HEK293 (cell line): ENCODE data around the gene GRM4.

Experiments used
- CTCF ChIA-PET: fragments of 350-600 bp; formaldehyde crosslinking; extraction: SDS; loops from one replicate; lab custom pipeline; 2021; ENCODE audit warnings: antibody characterized with exemption; lab: Yijun Ruan, JAX
- POLR2A ChIA-PET: fragments of 300-600 bp; formaldehyde crosslinking; extraction: SDS; loops from one replicate; lab custom pipeline; 2020; ENCODE audit warnings: antibody characterized with exemption, inconsistent platforms; lab: Yijun Ruan, JAX
- H3K27ac ChIP-seq: fragments of 200-500 bp; sonication (Bioruptor generic); 2 replicates; pipeline ENCODE4 v1.5.1; 2014; ENCODE audit warnings: low read depth, low read length, control low read depth, inconsistent platforms; ENCODE audit errors: extremely low read depth
- H3K36me3 ChIP-seq, 2 experiments: fragments of 200-500 bp in 1 of 2; sonication (Bioruptor generic) in 1 of 2; 1 replicate in 1 of 2; 2 replicates in 1 of 2; pipeline ENCODE4 v1.5.1; 2014 to 2017; ENCODE audit warnings: inconsistent platforms in 2 of 2, low read length in 2 of 2; ENCODE audit not compliant: control insufficient read depth in 2 of 2, insufficient read depth in 1 of 2
- H3K4me1 ChIP-seq: fragments of 200-500 bp; sonication (Bioruptor generic); 2 replicates; pipeline ENCODE4 v1.5.1; 2014; ENCODE audit warnings: mild to moderate bottlenecking, low read length, inconsistent platforms; ENCODE audit not compliant: control insufficient read depth, insufficient read depth
- H3K4me3 ChIP-seq: 2 replicates; pipeline ENCODE4 v1.5.1; 2011; ENCODE audit warnings: low read depth, mild to moderate bottlenecking, control low read depth, low read length, moderate library complexity
- H3K9me3 ChIP-seq: fragments of 200-500 bp; sonication (Bioruptor generic); 2 replicates; pipeline ENCODE4 v1.5.1; 2014; ENCODE audit warnings: low read depth, low read length, inconsistent platforms; ENCODE audit not compliant: control insufficient read depth, insufficient read depth
- EGR2 ChIP-seq: fragments of 450-650 bp; formaldehyde crosslinking; IDR thresholded peaks from 2 replicates; pipeline ENCODE4 v1.5.1; 2016; ENCODE audit warnings: low read depth, missing biosample characterization, missing genetic modification characterization
- FEZF1 ChIP-seq: fragments of 450-650 bp; formaldehyde crosslinking; IDR thresholded peaks from 2 replicates; pipeline ENCODE4 v1.5.1; 2016; ENCODE audit warnings: missing biosample characterization, missing genetic modification characterization
- GLIS1 ChIP-seq: fragments of 450-650 bp; formaldehyde crosslinking; IDR thresholded peaks from 2 replicates; pipeline ENCODE4 v1.5.1; 2016; ENCODE audit warnings: missing biosample characterization, missing genetic modification characterization
- KLF7 ChIP-seq: fragments of 450-650 bp; formaldehyde crosslinking; IDR thresholded peaks from 2 replicates; pipeline ENCODE4 v1.5.1; 2016; ENCODE audit warnings: missing biosample characterization, missing genetic modification characterization, borderline replicate concordance
- PRDM2 ChIP-seq: fragments of 450-650 bp; formaldehyde crosslinking; IDR thresholded peaks from 2 replicates; pipeline ENCODE4 v1.5.1; 2016; ENCODE audit warnings: missing biosample characterization, missing genetic modification characterization, borderline replicate concordance
- PRDM6 ChIP-seq: fragments of 450-650 bp; formaldehyde crosslinking; IDR thresholded peaks from 2 replicates; pipeline ENCODE4 v1.5.1; 2017; ENCODE audit warnings: missing biosample characterization, missing genetic modification characterization
- SALL2 ChIP-seq: fragments of 450-650 bp; formaldehyde crosslinking; IDR thresholded peaks from 2 replicates; pipeline ENCODE4 v1.5.0; 2017; ENCODE audit warnings: missing biosample characterization, mild to moderate bottlenecking, missing genetic modification characterization, borderline replicate concordance
- ZBTB11 ChIP-seq: fragments of 450-650 bp; formaldehyde crosslinking; conservative IDR thresholded peaks from 2 replicates; pipeline ENCODE4 v1.5.1; 2016; ENCODE audit warnings: low read depth, missing biosample characterization, missing genetic modification characterization
- ZFHX2 ChIP-seq: fragments of 450-650 bp; formaldehyde crosslinking; conservative IDR thresholded peaks from 2 replicates; pipeline ENCODE4 v1.5.1; 2016; ENCODE audit warnings: missing biosample characterization, missing genetic modification characterization
- ZNF169 ChIP-seq: fragments of 450-650 bp; formaldehyde crosslinking; IDR thresholded peaks from 2 replicates; pipeline ENCODE4 v1.5.1; 2016; ENCODE audit warnings: missing biosample characterization, missing genetic modification characterization
- ZNF2 ChIP-seq: fragments of 450-650 bp; formaldehyde crosslinking; IDR thresholded peaks from 2 replicates; pipeline ENCODE4 v1.5.1; 2016; ENCODE audit warnings: missing biosample characterization, missing genetic modification characterization
- ZNF37A ChIP-seq: fragments of 450-650 bp; IDR thresholded peaks from 2 replicates; pipeline ENCODE4 v1.5.1; 2018; ENCODE audit warnings: missing biosample characterization, missing genetic modification characterization
- ZNF398 ChIP-seq: fragments of 450-650 bp; formaldehyde crosslinking; IDR thresholded peaks from 2 replicates; pipeline ENCODE4 v1.5.1; 2017; ENCODE audit warnings: missing biosample characterization, missing genetic modification characterization
- ZNF596 ChIP-seq: fragments of 450-650 bp; IDR thresholded peaks from 2 replicates; pipeline ENCODE4 v1.5.0; 2018; ENCODE audit warnings: missing biosample characterization, mild to moderate bottlenecking, missing genetic modification characterization, moderate library complexity
- ZNF707 ChIP-seq: fragments of 450-650 bp; formaldehyde crosslinking; IDR thresholded peaks from 2 replicates; pipeline ENCODE4 v1.5.1; 2016; ENCODE audit warnings: missing biosample characterization, missing genetic modification characterization
- ZNF792 ChIP-seq: fragments of 450-650 bp; formaldehyde crosslinking; IDR thresholded peaks from 2 replicates; pipeline ENCODE4 v1.5.1; 2016; ENCODE audit warnings: missing biosample characterization, missing genetic modification characterization
- ZXDB ChIP-seq: fragments of 450-650 bp; formaldehyde crosslinking; IDR thresholded peaks from 2 replicates; pipeline ENCODE4 v1.5.1; 2016; ENCODE audit warnings: missing biosample characterization, missing genetic modification characterization

GRM4 gene

GRCh38 chr6:33989016-33989854, 156.7 kb downstream of the GRM4 start:
- ChIA-PET POLR2A (interaction anchor here (0.7 kb wide), 1 partner anchor 28 kb away, joined by 3 read pairs; no protein-coding TSS in a partner anchor), CTCF (interaction anchor here (2.3 kb wide), 1 partner anchor 38 kb away, joined by 8 read pairs; no protein-coding TSS in a partner anchor)
- no peak for TF ChIP-seq PRDM2 (tag by site-specific recombination)
- no peak for TF ChIP-seq KLF7 (tag by site-specific recombination)
- TF ChIP-seq ZNF596 (tag by site-specific recombination), result peak; percentile 76
- H3K9me3 ChIP-seq, result no peaks in the 10 kb centered on the region
- H3K27ac ChIP-seq, result no peak overlapping the region; the same call in 1 of the 2 replicates
- peaks cover 7% of the 10 kb centered on the region; the same call in 1 of the 2 replicates for H3K4me1 ChIP-seq
- H3K36me3 ChIP-seq, result no peaks in the 10 kb centered on the region
- H3K4me3 ChIP-seq, result no peak overlapping the region

DNA sequence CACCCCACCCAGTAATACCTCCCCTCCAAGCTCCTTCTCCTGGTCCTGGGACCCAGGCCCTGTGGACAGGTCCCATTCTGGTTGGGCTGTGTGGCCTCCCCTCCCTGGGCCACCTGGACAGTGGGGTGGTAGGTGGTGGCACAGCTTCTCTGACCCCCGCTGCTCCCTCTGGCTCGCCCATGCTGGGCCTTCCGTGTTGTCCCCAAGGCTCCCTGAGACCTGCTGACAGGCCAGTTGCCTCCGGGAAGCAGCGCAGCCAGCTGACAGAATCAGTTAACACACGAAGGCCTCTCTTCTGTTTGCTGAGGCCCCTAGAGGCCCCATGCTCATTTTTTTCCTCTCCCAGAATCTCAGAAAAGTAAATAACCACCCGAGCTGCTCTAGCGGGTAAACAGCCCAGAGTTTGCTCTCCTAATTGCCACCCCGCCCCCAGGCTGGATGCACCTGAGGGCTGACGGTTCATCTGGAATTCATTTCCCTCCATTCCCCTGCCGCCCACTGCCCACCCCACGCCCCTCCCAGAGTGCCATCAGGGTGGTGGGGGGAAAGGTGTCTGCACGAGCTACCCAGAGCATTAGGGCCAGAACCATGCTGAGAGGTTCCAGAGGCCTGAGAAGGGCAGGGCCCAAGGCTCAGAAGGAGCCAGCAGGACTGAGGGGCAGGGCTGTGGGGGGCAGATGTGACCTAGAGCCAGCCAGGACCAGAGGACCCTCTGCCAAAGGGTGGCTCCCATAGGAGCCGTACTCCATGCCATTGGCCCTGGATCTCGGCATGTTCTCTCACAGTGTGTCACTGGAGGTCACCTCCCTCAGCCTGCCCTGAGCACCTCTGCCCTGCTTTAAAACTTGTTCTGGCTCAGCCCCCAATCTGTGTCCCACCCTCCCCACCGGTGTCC, 157.5 kb downstream of the GRM4 start:
- H3K4me3 ChIP-seq, result no peak overlapping the region
- no peaks in the 10 kb centered on the region for H3K36me3 ChIP-seq
- CTCF ChIA-PET, result interaction anchor here (1.6 to 2.3 kb wide), 3 partner anchors 28 to 67 kb away, joined by 7 to 8 read pairs (median 8); no protein-coding TSS in a partner anchor
- H3K9me3 ChIP-seq, result no peaks in the 10 kb centered on the region
- POLR2A ChIA-PET, result no interaction called here
- H3K4me1 ChIP-seq, result peaks cover 7% of the 10 kb centered on the region; the same call in 1 of the 2 replicates
- peak overlapping the region; percentile 56 for H3K27ac ChIP-seq
- TF ChIP-seq ZFHX2 (tag by site-specific recombination) (peak; percentile 92), ZNF398 (peak; percentile 75), ZNF37A (tag by site-specific recombination) (no peak), ZNF707 (tag by site-specific recombination) (no peak), ZNF792 (tag by site-specific recombination) (no peak), ZNF2 (tag by site-specific recombination) (no peak), ZXDB (no peak), SALL2 (tag by site-specific recombination) (no peak), PRDM6 (tag by site-specific recombination) (peak; percentile 71), ZBTB11 (tag by site-specific recombination) (no peak), EGR2 (tag by site-specific recombination) (peak; percentile 86), GLIS1 (tag by site-specific recombination) (peak; percentile 81), FEZF1 (tag by site-specific recombination) (peak; percentile 58), ZNF169 (tag by site-specific recombination) (no peak)
